Stimulated activated naive CD4-positive, alpha-beta T cell treated with Interleukin-2 at 50 U/mL for 16 hours (primary cell): Measurements from ENCODE around the gene RPF1.
"Not testable (repeated sequence)": the region's sequence is repeated elsewhere in the genome, so short reads cannot be mapped to it uniquely, and the experiment has no call there.

Source experiments
- DNase-seq: peaks from one replicate; lab custom pipeline; 2025; lab: John Stamatoyannopoulos, UW

The RPF1 gene

DNA sequence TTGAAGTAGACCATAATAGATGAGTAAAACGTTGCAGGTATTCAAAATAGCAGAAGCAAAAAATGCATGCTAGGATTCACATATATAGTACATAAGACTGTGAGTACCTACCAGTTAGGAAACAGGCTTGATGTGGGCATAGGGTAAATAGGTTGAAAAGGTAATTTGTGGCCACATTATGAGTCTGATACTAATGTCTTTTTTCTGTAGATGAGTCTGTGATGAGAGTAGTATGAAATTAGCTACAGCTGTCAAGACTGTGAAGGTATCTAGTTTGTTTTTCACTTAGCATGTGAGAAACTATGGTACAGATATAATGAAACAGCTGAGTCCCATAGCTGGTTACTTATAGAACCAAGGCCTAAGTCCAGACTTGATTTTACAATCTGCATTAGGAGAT, 14.7 kb downstream of the RPF1 start:
- no peak for DNase-seq

GRCh38 chr1:84496498-84496897, 17.4 kb downstream of the RPF1 start:
- DNase-seq: no peak

GRCh38 chr1:84497631-84498275, 18.7 kb downstream of the RPF1 start:
- no peak for DNase-seq

- no peak for DNase-seq
Measured at GRCh38 chr1:84502927-84503326, 23.9 kb downstream of the RPF1 start.

DNA sequence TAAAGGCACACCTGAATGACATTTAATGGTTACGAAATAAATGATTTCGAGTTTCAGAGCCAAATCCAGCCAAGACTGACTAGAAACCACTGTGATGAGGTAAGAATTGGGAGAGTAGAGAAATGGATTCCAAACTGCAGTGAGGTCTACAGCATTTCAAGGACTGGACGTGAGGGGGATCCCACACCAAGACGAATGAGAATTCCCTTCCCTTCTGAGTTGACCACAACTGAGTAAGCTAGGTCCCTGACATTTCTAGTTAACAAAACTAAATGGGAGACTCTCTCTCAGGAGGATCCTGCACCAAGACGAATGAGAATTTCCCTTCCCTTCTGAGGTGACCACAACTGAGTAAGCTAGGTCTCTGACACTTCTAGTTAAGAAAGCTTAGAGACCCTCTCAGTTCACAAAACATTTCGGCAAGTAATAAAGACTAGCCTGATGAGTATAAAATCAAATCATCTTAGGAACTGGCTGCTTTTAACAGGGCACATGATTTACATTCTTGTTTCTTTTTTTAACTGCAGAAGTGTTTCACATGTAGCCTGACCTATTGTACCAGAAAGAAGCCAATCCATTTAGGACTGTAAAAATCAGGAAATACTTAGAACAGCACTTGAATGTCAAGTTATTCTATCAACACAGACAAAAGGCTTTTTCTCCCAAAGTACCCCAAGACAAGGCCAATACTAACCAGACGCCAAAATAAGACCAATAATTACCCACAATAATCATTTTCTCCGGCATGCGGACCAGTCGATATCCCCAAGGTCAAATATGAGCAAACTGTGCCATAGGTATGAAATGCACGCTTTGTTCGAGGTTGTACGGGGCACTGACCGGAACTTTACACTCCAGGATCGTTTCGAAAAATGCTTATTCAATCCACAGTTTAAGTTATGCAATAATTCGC, 25.8 kb downstream of the RPF1 start:
- DNase-seq: no peak

DNA sequence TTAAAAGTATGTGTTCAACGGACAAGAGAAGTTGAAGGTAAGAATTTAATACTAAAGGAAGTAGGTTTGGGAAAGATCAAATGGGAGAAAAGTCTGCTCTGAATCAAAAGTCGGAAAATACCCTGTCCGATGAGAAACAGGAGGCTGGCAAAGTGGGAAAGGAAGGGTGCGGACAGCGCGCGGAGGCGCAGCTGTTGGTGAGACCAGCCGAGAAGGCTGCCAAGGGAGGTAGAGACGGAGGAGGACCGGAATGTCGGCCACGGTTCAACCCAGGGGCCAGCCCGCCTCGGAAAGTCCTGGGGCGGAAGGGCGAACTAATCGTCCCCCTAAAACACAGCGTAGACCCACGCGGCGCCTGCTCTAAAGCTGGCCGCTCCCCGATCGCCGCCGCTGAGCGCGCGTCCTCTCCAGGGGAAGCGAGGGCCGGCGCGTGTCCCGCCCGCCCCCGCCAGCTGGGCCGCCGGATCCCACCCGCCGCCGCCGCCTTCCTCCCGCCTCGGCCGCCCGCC, 26.5 kb downstream of the RPF1 start:
- DNase-seq: no peak

DNA sequence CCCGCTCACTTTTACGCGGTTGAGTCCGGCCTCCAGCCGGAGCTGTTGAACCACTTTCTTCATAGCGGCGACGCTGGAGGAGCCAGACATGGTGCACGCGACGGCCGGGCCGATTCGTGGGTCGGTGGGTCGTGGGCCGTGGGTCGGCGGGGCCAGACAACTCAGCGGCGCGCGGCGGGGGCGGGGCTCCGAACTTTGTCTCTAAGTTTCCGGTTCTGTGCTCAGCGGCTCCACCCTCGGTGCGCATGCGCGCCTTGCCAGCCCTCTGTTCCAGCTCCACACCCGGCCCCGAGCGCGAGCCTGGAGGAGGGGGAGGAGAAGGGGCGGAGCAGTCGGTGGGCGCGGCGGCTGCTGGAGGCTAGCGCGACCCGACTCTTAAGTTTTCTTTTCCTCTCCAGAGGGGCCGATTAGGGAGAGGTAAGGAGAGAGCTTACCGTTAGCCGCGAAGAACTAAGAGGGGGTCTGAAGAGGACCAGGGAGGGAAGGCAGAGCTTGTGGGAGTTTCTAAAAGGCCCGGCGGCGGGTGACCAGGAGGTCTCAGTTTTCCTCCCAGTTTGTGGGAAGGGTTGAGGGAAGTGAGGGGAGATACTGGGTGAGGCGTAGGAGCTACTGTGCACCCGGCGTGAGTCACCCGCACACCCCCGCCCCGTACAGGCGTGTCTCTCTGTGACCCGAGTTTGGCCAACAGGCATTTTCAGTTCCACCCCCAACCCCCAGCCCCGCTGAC, 27.1 kb downstream of the RPF1 start, which contains the start of the genes GNG5 and SPATA1:
TSS of gene GNG5 (minus strand) at position 580 of the 727 bp plus-strand sequence. CDS start at position 90, 490 bp downstream.
TSS of gene SPATA1 (plus strand) at position 385 of the 727 bp plus-strand sequence. CDS start 9,974 bp downstream, outside the sequence.
- DNase-seq: peak; percentile 97

DNA sequence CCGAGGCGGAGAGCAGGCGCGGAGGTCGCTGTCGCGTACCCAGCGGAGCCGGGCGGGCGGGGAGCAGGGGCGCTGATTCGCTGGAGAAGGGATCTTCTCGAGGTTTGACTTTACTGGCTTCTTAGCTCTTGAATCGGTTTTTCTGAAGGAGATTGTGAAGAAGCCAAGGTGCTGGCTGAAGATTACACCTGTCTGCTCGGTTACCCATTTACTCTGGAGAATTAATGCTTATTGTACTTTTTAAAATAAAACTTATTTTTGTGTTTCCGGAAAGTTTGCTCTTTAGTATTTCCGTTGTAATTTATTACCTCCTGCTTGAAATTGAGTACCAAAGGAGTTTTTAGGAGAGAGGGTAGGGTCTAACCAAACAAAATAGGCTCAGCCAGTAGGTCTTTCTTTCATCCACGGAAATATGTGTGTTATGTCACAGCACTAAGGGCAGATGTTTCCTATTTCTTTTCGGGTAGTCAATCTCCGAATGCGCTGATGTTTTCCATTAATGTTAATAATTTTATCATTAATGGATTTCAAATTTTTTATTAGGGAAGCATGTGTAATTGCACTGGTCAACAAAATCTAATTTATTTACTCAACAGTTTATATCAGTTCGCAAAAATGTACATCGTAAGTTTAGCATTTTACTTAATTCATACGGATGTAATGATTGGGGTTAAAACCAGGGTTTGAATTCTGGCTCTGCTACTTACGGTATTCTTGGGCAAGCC, 27.8 kb downstream of the RPF1 start:
- DNase-seq: no peak

DNA sequence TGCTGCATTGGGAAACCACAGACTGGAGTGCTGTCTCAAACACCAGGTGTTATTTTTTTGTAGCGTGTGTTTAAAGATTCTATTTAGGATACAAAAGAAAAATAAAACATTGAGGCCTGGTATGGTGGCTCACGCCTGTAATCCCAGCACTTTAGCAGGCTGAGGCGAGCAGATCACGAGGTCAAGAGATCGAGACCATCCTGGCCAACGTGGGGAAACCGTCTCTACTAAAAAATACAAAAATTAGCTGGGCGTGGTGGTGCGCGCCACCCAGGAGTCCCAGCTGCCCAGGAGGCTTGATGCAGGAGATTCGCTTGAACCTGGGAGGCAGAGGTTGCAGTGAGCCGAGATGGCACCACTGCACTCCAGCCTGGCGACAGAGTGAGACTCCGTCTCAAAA, 28.8 kb downstream of the RPF1 start:
- not testable (repeated sequence) for DNase-seq

DNA sequence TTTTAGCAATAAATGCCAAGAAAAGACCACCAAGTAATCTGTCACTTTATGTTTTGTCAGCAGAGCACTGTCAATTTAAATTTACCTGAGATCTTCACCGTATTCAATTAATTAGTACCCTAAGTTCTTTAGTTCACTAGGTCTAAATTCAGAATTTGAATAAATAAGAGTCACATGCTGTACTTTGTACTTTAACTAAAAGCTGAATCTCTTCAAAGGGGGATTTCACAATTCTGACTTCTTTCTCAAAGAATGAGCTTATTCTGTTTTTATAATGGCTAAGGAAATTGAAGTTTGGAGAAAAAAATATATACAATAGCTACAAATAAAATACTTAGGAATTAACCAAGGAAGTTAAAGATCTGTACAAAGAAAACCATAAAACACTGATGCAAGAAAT, 29.4 kb downstream of the RPF1 start:
- no peak for DNase-seq

GRCh38 chr1:84509029-84509428, 30.0 kb downstream of the RPF1 start:
- no peak for DNase-seq

GRCh38 chr1:84510165-84510564, 31.1 kb downstream of the RPF1 start:
- no peak for DNase-seq

DNA sequence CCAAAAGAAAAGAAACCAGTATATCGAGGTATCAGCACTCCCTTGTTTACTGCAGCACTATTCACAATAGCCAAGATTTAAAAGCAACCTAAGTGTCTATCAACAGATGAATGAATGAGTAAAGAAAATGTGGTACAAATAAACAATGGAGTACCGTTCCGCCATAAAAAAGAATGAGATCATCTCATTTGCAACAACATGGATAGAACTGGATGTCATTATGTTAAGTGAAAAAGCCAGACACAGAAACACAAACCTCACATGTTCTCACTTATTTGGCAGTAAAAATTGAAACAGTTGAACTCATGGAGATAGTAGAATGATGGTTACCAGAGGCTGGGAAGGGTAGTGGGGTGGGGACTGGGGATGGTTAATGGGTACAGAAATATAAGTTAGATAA, 31.6 kb downstream of the RPF1 start:
- no peak for DNase-seq

DNA sequence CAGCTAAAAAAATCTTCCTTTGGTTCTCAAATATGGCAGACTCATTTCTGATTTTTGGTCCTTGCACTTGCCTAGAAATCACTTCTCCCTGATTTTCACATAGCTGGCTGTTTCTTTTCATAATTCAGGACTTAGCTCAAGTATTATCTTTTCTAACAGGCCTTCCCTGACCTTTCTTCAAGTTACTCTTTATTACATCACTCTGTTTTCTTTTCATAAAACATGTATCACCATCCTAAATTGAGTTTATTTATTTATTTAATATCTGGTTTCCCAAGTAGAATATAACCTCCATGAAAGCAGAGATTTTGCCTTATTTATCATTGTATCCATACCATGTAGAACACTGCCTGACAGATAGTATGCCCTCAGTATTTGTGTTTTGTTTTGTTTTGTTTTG, 45.5 kb downstream of the RPF1 start:
- no peak for DNase-seq

- no peak for DNase-seq
Measured at GRCh38 chr1:84525779-84526178, 46.7 kb downstream of the RPF1 start.

DNA sequence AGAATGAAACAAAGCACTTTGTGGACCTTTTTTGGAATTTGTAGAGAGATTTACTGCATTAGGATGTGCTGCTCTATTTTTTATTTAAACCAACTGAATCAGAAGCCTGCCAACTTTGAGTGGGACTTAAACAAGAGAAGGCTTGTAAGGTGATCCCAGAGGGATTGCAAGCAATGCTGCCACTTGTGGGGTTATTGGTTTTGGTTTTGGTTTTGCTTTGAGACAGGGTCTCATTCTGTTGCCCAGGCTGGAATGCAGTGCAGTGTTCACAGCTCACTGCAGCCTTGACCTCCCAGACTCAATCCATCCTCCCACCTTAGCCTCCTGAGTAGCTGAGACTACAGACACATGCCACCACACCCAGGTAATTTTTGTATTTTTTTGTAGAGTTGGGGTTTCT, 59.5 kb downstream of the RPF1 start:
- DNase-seq: no peak

DNA sequence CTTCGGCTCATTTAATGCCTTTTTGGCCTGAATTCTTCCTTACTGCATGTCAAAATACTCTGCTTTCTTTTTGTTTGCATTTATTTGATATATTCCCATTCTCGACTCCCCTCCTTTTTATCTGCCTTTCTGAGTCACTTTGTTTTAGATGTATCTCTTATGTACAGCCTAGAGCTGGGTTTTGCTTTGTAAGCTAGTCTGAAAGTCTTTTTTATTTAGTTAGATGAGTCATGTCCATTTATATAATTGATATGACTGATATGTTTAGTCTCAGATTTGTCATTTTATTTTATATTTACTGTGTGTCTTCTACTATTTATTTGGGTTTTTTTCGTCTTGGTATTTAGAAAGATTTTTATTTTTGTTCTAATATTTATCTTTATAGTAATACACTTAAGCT, 60.9 kb downstream of the RPF1 start:
- DNase-seq: no peak

GRCh38 chr1:84540759-84541158, 61.7 kb downstream of the RPF1 start:
- no peak for DNase-seq

GRCh38 chr1:84541679-84542078, 62.6 kb downstream of the RPF1 start:
- no peak for DNase-seq
